ENCODE results near the gene KRT1. TPM values are rescaled to one million over a fixed set of nuclear protein-coding genes. Genes with fewer than 3 reads are reported as not detected.
A peak's percentile ranks its signal among the peaks of the same experiment; 100 is the strongest.

KRT1 gene
- total and polyA plus RNA-seq, 3 donors from 2014 or later, result 0.20 TPM; not detected in 2

GRCh38 chr12:52677671-52678070 lies 2.5 kb downstream of the KRT1 start:
- intact Hi-C loops (cut with DNase I; ENCODE audit: low total_unique reads), result no loop called here
- TF ChIP-seq POLR2A (IDR thresholded peaks at IDR 0.05) (no peak), CTCF (IDR thresholded peaks at IDR 0.05) (no peak)
- Histone ChIP-seq H3K36me3 (ENCODE audit: low read depth, missing control alignments) (no peaks in the 10 kb centered on the region), H3K4me3 (no peak overlapping the region), H3K27me3 (no peaks in the 10 kb centered on the region), H3K4me1 (peaks cover 5% of the 10 kb centered on the region), H3K9me3 (no peaks in the 10 kb centered on the region), H3K27ac (no peak overlapping the region)
- no peak for DNase-seq
- 95 to 100% methylated on average over 1 of the region's 1 CpG for WGBS, 2 donors

GRCh38 chr12:52677126-52677525 lies 3.1 kb downstream of the KRT1 start:
- no peak overlapping the region for H3K4me3 ChIP-seq
- no peak for TF ChIP-seq POLR2A (IDR thresholded peaks at IDR 0.05)
- TF ChIP-seq CTCF (IDR thresholded peaks at IDR 0.05), result no peak
- H3K27ac ChIP-seq, result no peak overlapping the region
- no peaks in the 10 kb centered on the region for H3K36me3 ChIP-seq (ENCODE audit: low read depth, missing control alignments)
- no peak for DNase-seq
- WGBS, 2 donors, result 87 to 96% methylated on average over 5 of the region's 5 CpGs
- intact Hi-C loops (cut with DNase I; ENCODE audit: low total_unique reads), result no loop called here
- H3K27me3 ChIP-seq, result no peaks in the 10 kb centered on the region
- H3K9me3 ChIP-seq, result no peaks in the 10 kb centered on the region
- H3K4me1 ChIP-seq, result peaks cover 5% of the 10 kb centered on the region

- no peak for TF ChIP-seq CTCF (IDR thresholded peaks at IDR 0.05)
- TF ChIP-seq POLR2A (IDR thresholded peaks at IDR 0.05), result no peak
- no peak for DNase-seq
- no peak overlapping the region for H3K4me3 ChIP-seq
- H3K27ac ChIP-seq, result no peak overlapping the region
- no peaks in the 10 kb centered on the region for H3K27me3 ChIP-seq
- no peaks in the 10 kb centered on the region for H3K9me3 ChIP-seq
- no peaks in the 10 kb centered on the region for H3K36me3 ChIP-seq (ENCODE audit: low read depth, missing control alignments)
- WGBS, 2 donors, result 85 to 95% methylated on average over 5 to 7 of the region's 7 CpGs
- intact Hi-C loops (cut with DNase I; ENCODE audit: low total_unique reads), result no loop called here
- H3K4me1 ChIP-seq, result no peaks in the 10 kb centered on the region
Observed at GRCh38 chr12:52676163-52676562, 4.0 kb downstream of the KRT1 start.

GRCh38 chr12:52675301-52675701 lies 4.9 kb downstream of the KRT1 start:
- 56 to 89% methylated on average over 17 to 28 of the region's 28 CpGs for WGBS, 2 donors
- TF ChIP-seq CTCF (IDR thresholded peaks at IDR 0.05) (no peak), POLR2A (IDR thresholded peaks at IDR 0.05) (no peak)
- intact Hi-C loops (cut with DNase I; ENCODE audit: low total_unique reads), result no loop called here
- no peak for DNase-seq
- peak overlapping the region in 1 of 2 donors; percentile 12 for H3K4me3 ChIP-seq
- no peaks in the 10 kb centered on the region for H3K27me3 ChIP-seq
- no peaks in the 10 kb centered on the region for H3K4me1 ChIP-seq
- no peaks in the 10 kb centered on the region for H3K36me3 ChIP-seq (ENCODE audit: low read depth, missing control alignments)
- no peak overlapping the region for H3K27ac ChIP-seq
- no peaks in the 10 kb centered on the region for H3K9me3 ChIP-seq

GRCh38 chr12:52674433-52674775 lies 5.8 kb downstream of the KRT1 start:
- Histone ChIP-seq H3K27me3 (no peaks in the 10 kb centered on the region), H3K9me3 (no peaks in the 10 kb centered on the region), H3K4me1 (no peaks in the 10 kb centered on the region), H3K27ac (no peak overlapping the region), H3K4me3 (no peak overlapping the region), H3K36me3 (ENCODE audit: low read depth, missing control alignments) (no peaks in the 10 kb centered on the region)
- TF ChIP-seq CTCF (IDR thresholded peaks at IDR 0.05) (no peak), POLR2A (IDR thresholded peaks at IDR 0.05) (no peak)
- DNase-seq, result no peak
- 96% methylated on average over 4 of the region's 4 CpGs for WGBS, 2 donors
- intact Hi-C loops (cut with DNase I; ENCODE audit: low total_unique reads), result no loop called here
